B cell (primary cell): Measurements from ENCODE around the gene ACER1. TPM values are rescaled to one million over a fixed set of nuclear protein-coding genes. Genes with fewer than 3 reads are reported as not detected.

Source experiments
- ATAC-seq: fragments of 200-7000 bp; cut with Tn5 transposase; one replicate; pipeline ENCODE4 v1.10.0; 2021; ENCODE audit warnings: low read depth, mild to moderate bottlenecking, moderate number of reproducible peaks, moderate library complexity
- CTCF ChIA-PET: fragments of 350-600 bp; sonication (Branson Sonifier 250); formaldehyde crosslinking; loops from one replicate; lab custom pipeline; 2021; ENCODE audit warnings: antibody characterized with exemption, inconsistent platforms; lab: Charles Lee
- POLR2A ChIA-PET: fragments of 350-600 bp; sonication (Branson Sonifier 250); formaldehyde crosslinking; loops from one replicate; lab custom pipeline; 2021; ENCODE audit warnings: antibody characterized with exemption; lab: Charles Lee
- DNase-seq: peaks from one replicate; pipeline ENCODE4 v3.0.0; 2013
- H2AFZ ChIP-seq: 2 replicates; pipeline ENCODE4 v1.6.1; 2012; ENCODE audit warnings: mild to moderate bottlenecking, low read depth, low read length; ENCODE audit not compliant: insufficient read depth, poor library complexity, severe bottlenecking
- H3K27ac ChIP-seq, 2 donors: 1 replicate in 1 of 2; 2 replicates in 1 of 2; pipeline ENCODE4 v1.5.1; 2012 to 2013; ENCODE audit warnings: low read length in 2 of 2, mild to moderate bottlenecking in 2 of 2, moderate library complexity in 1 of 2
- H3K27me3 ChIP-seq, 4 experiments: fragments of 200-600 bp in 1 of 4; sonication (generic) in 1 of 4; replicated peaks in 1 of 4; 1 replicate in 2 of 4; 2 replicates in 2 of 4; pipeline versions ENCODE4 v1.6.1 to v1.7.0; 2013 to 2016; ENCODE audit warnings: low read length in 3 of 4, mild to moderate bottlenecking in 2 of 4, mixed read lengths in 1 of 4, moderate library complexity in 1 of 4; ENCODE audit not compliant: insufficient read depth in 4 of 4, control insufficient read depth in 3 of 4; ENCODE audit errors: control extremely low read depth in 1 of 4
- H3K36me3 ChIP-seq, 2 experiments: replicated peaks in 1 of 2; 1 replicate in 1 of 2; 2 replicates in 1 of 2; pipeline versions ENCODE4 v1.6.1 to v1.7.1; 2013; ENCODE audit warnings: low read length in 1 of 2; ENCODE audit not compliant: insufficient read depth in 2 of 2, control insufficient read depth in 1 of 2; ENCODE audit errors: control extremely low read depth in 1 of 2, extremely low read depth in 1 of 2
- H3K4me1 ChIP-seq, 2 donors: fragments of 200-600 bp in 1 of 2; sonication (generic) in 1 of 2; 1 replicate in 1 of 2; 2 replicates in 1 of 2; pipeline versions ENCODE4 v1.5.1 to v1.6.1; 2013 to 2017; ENCODE audit warnings: low read length in 2 of 2; ENCODE audit not compliant: control insufficient read depth in 2 of 2, insufficient read depth in 2 of 2
- H3K4me2 ChIP-seq: replicated peaks from 2 replicates; pipeline ENCODE3; 2012; ENCODE audit warnings: mild to moderate bottlenecking, low read depth, low read length; ENCODE audit not compliant: poor library complexity, severe bottlenecking
- H3K4me3 ChIP-seq, 5 experiments: fragments of 200-600 bp in 1 of 5; sonication (generic) in 1 of 5; 1 replicate in 3 of 5; 2 replicates in 2 of 5; pipeline versions ENCODE4 v1.5.1 to v1.7.0; 2011 to 2016; ENCODE audit warnings: low read length in 4 of 5, mild to moderate bottlenecking in 4 of 5, low read depth in 2 of 5, control low read depth in 1 of 5, moderate library complexity in 1 of 5; ENCODE audit not compliant: insufficient read depth in 1 of 5; ENCODE audit errors: control extremely low read depth in 1 of 5, extremely low read depth in 1 of 5
- H3K79me2 ChIP-seq: fragments of 200-600 bp; sonication (generic); one replicate; pipeline ENCODE4 v1.6.0; 2016; ENCODE audit warnings: low read length; ENCODE audit not compliant: control insufficient read depth, insufficient read depth
- H3K9ac ChIP-seq: fragments of 200-600 bp; sonication (generic); 2 replicates; pipeline ENCODE4 v1.6.1; 2017; ENCODE audit warnings: mild to moderate bottlenecking, low read length, moderate library complexity
- H3K9me3 ChIP-seq, 3 donors: one replicate each; pipeline versions ENCODE4 v1.6.1 to v1.7.1; 2013; ENCODE audit warnings: low read length in 2 of 3; ENCODE audit not compliant: control insufficient read depth in 2 of 3, insufficient read depth in 1 of 3; ENCODE audit errors: control extremely low read depth in 1 of 3
- H4K20me1 ChIP-seq: 2 replicates; pipeline ENCODE4 v1.6.0; 2012; ENCODE audit warnings: mild to moderate bottlenecking, low read length; ENCODE audit not compliant: insufficient read depth, control insufficient read depth, poor library complexity, severe bottlenecking
- H3K27ac Mint-ChIP-seq: one replicate; pipeline ENCODE4 v1.8.0; 2021; ENCODE audit warnings: mixed read lengths
- H3K27me3 Mint-ChIP-seq: one replicate; pipeline ENCODE4 v1.8.0; 2021; ENCODE audit warnings: mixed read lengths
- H3K4me1 Mint-ChIP-seq: one replicate; pipeline ENCODE4 v1.8.0; 2021; ENCODE audit warnings: mixed read lengths
- H3K4me3 Mint-ChIP-seq: one replicate; pipeline ENCODE4 v1.8.0; 2021; ENCODE audit warnings: mixed read lengths
- H3K9me3 Mint-ChIP-seq: one replicate; pipeline ENCODE4 v1.8.0; 2022; ENCODE audit warnings: mixed read lengths; ENCODE audit not compliant: insufficient read depth
- EZH2 ChIP-seq: IDR thresholded peaks from 2 replicates; pipeline ENCODE4 v1.6.1; 2012; ENCODE audit warnings: borderline replicate concordance, low read depth, mild to moderate bottlenecking, moderate library complexity, low read length; ENCODE audit not compliant: insufficient read depth, poor library complexity, severe bottlenecking
- WGBS: methylation state at CpG from one replicate; pipeline ENCODE4 v1.1.5; 2013; ENCODE audit warnings: missing lambda C conversion rate; ENCODE audit not compliant: insufficient coverage; 5-methylcytosine and 5-hydroxymethylcytosine counted together
- intact Hi-C: fragments of 100-400 bp; cut with micrococcal nuclease; formaldehyde crosslinking; loops from one replicate; pipeline ENCODE4 v1.10.0; 2022
- polyA plus RNA-seq: library from polyadenylated mRNA; depleted of rRNA; stranded (reverse); fragments of >200 nt; gene quantifications from 2 replicates; pipeline ENCODE4 v1.2.3, GENCODE V29; 2012
- total RNA-seq, 2 donors: library from RNA; stranded (reverse); fragments of 120-200 nt in 1 of 2; gene quantifications; 1 replicate in 1 of 2; 2 replicates in 1 of 2; pipeline versions ENCODE4 v1.2.3 to v1.2.4, GENCODE V29; 2013 to 2022
- TF ChIP-seq, protein P1 (sequence below): fragments of 200-600 bp; IDR thresholded peaks from one replicate; pipeline ENCODE4 v1.8.0; 2022; ENCODE audit warnings: antibody characterized with exemption, mild to moderate bottlenecking

ACER1 gene
- total and polyA plus RNA-seq, 2 donors (not counting 1 experiment from before 2014, with no cell fraction given): not detected

DNA sequence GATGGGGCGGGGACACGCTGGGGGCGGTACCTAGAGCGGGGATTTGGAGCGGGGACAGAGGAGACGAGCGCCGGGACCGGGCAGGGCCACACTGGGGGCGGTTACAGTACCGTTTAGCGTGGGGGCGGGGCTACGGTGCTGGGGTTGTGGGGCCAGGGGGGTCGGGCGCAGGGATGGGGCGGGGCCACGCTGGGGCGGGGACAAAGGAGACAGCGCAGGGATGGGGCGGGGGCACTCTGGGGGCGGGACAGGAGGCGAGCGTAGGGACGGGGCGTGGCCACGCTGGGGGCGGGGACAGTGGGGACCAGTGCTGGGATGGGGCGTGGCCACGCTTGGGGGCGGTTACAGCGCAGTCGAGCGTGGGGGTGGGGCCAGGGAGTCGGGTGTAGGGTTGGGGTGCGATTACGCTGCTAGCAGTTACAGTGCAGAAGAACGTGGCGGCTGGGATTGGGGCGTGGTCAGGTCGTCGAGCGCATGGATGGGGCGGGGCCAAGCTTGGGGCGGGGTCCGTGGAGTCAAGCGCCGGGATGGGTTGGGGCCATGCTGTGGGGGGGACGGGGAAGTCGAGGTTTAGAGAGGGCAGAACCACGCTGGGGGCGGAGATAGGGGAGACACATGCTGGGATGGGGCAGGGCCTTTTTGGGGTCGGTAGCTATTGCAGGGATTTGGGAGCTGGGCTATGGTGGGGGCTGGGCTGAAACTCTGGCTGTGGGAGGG, 39.8 kb upstream of the ACER1 start:
- DNase-seq (peak; percentile 97), ATAC-seq (peak; percentile 71)
- Histone ChIP-seq H3K79me2 (no peaks in the 10 kb centered on the region), H3K36me3 (peaks cover 0 to 9% of the 10 kb centered on the region in 2 experiments), H3K27ac (peak overlapping the region; percentile 88 to 98), H3K9ac (peak overlapping the region; percentile 99), H2AFZ (peak overlapping the region; percentile 91), H3K4me3 (peak overlapping the region in 4 of 5 experiments; percentile 79 to 96 (median 94)), H4K20me1 (no peaks in the 10 kb centered on the region), H3K4me2 (peak overlapping the region; percentile 94), H3K27me3 (no peaks in the 10 kb centered on the region), H3K4me1 (peaks cover 9 to 12% of the 10 kb centered on the region in 2 donors), H3K9me3 (no peaks in the 10 kb centered on the region)
- ChIA-PET CTCF (interaction anchor here (0.6 to 1.6 kb wide), 6 partner anchors 10 to 207 kb away, joined by 3 read pairs; partner anchors contain the start of gene CLPP), POLR2A (interaction anchor here (0.6 to 3.6 kb wide), 6 partner anchors 12 to 470 kb away, joined by 3 to 25 read pairs (median 8); partner anchors contain the start of genes CLPP, GTF2F1, KHSRP and NDUFA11)
- Mint-ChIP-seq H3K9me3 (no peaks in the 10 kb centered on the region), H3K27me3 (no peaks in the 10 kb centered on the region), H3K27ac (peak overlapping the region; percentile 91), H3K4me1 (peaks cover 11% of the 10 kb centered on the region), H3K4me3 (peak overlapping the region; percentile 91)
- no peak for TF ChIP-seq EZH2
- TF ChIP-seq, protein P1, sequence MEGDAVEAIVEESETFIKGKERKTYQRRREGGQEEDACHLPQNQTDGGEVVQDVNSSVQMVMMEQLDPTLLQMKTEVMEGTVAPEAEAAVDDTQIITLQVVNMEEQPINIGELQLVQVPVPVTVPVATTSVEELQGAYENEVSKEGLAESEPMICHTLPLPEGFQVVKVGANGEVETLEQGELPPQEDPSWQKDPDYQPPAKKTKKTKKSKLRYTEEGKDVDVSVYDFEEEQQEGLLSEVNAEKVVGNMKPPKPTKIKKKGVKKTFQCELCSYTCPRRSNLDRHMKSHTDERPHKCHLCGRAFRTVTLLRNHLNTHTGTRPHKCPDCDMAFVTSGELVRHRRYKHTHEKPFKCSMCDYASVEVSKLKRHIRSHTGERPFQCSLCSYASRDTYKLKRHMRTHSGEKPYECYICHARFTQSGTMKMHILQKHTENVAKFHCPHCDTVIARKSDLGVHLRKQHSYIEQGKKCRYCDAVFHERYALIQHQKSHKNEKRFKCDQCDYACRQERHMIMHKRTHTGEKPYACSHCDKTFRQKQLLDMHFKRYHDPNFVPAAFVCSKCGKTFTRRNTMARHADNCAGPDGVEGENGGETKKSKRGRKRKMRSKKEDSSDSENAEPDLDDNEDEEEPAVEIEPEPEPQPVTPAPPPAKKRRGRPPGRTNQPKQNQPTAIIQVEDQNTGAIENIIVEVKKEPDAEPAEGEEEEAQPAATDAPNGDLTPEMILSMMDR: no peak
- under 1% methylated on average over 46 of the region's 53 CpGs for WGBS
- intact Hi-C loops: loop anchor here (1.0 to 5.0 kb wide), 6 partner anchors 20 to 1651 kb away; partner anchors contain the start of genes DENND1C, DPP9, GTF2F1 and TRIP10
